Activated naive CD8-positive, alpha-beta T cell treated with anti-CD3 and anti-CD28 coated beads, Interleukin-2, amount 50 U/mL, for 16 hours (primary cell): ENCODE data around the gene NRXN3.

Experiments used
- DNase-seq: peaks from one replicate; pipeline ENCODE4 v3.0.0-alpha.2; 2020; ENCODE audit warnings: low read depth, low spot score

Gene NRXN3

GRCh38 chr14:79333198-79333546 is 1163.0 kb downstream of the NRXN3 start:
- DNase-seq = no peak

GRCh38 chr14:79334272-79334671 is 1164.1 kb downstream of the NRXN3 start:
- no peak for DNase-seq

- no peak for DNase-seq
These were observed 1167.6 kb downstream of the NRXN3 start for GRCh38 chr14:79337761-79338160.

- DNase-seq = no peak
These were observed 1172.8 kb downstream of the NRXN3 start for GRCh38 chr14:79342942-79343341.

- no peak for DNase-seq
These were observed 1180.8 kb downstream of the NRXN3 start for GRCh38 chr14:79351011-79351410.

- DNase-seq = no peak
These were observed 1182.0 kb downstream of the NRXN3 start for GRCh38 chr14:79352076-79352630.

- DNase-seq = no peak
These were observed 1184.2 kb downstream of the NRXN3 start for GRCh38 chr14:79354336-79354735.

- DNase-seq = no peak
These were observed 1185.9 kb downstream of the NRXN3 start for GRCh38 chr14:79356040-79356439.

GRCh38 chr14:79357307-79357706 is 1187.1 kb downstream of the NRXN3 start:
- no peak for DNase-seq

GRCh38 chr14:79363291-79363690 is 1193.1 kb downstream of the NRXN3 start:
- no peak for DNase-seq

- no peak for DNase-seq
These were observed 1199.5 kb downstream of the NRXN3 start for GRCh38 chr14:79369359-79370332.

GRCh38 chr14:79370969-79371368 is 1200.8 kb downstream of the NRXN3 start:
- DNase-seq = no peak

- DNase-seq = no peak
These were observed 1203.3 kb downstream of the NRXN3 start for GRCh38 chr14:79373451-79373850.

- DNase-seq = no peak
These were observed 1205.2 kb downstream of the NRXN3 start for GRCh38 chr14:79375356-79375755.

- no peak for DNase-seq
These were observed 1206.4 kb downstream of the NRXN3 start for GRCh38 chr14:79376557-79376956.

GRCh38 chr14:79378020-79378419 is 1207.8 kb downstream of the NRXN3 start:
- no peak for DNase-seq

GRCh38 chr14:79379266-79379665 is 1209.1 kb downstream of the NRXN3 start:
- no peak for DNase-seq

- DNase-seq = no peak
These were observed 1212.9 kb downstream of the NRXN3 start for GRCh38 chr14:79383031-79383430.

GRCh38 chr14:79383475-79383874 is 1213.3 kb downstream of the NRXN3 start:
- DNase-seq = no peak

- DNase-seq = no peak
These were observed 1224.9 kb downstream of the NRXN3 start for GRCh38 chr14:79395061-79395460.

GRCh38 chr14:79404874-79405511 is 1234.8 kb downstream of the NRXN3 start:
- no peak for DNase-seq

GRCh38 chr14:79405512-79405910 is 1235.3 kb downstream of the NRXN3 start:
- no peak for DNase-seq

- DNase-seq = no peak
These were observed 1237.4 kb downstream of the NRXN3 start for GRCh38 chr14:79407572-79407971.
